Smooth muscle cell of trachea (primary cell): ENCODE measurements around the gene NOP58. TPM values are rescaled to one million over a fixed set of nuclear protein-coding genes. Genes with fewer than 3 reads are reported as not detected.

ENCODE experiments used
- total RNA-seq: library from RNA; depleted of rRNA; stranded (reverse); fragments of >200 nt; gene quantifications from 2 replicates; pipeline ENCODE4 v1.2.1, GENCODE V29; 2014

The NOP58 gene
- total RNA-seq = 40.0 and 60.2 TPM in 2 replicates

GRCh38 chr2:202265467-202266277, at the start of gene NOP58:
NOP58 (plus strand) TSS chr2:202265763; CDS start chr2:202265942, 179 bp downstream.

GRCh38 chr2:202238234-202239197, 27.0 kb upstream of the NOP58 start, which contains the start of gene SUMO1:
SUMO1 (minus strand) TSS chr2:202238597; CDS start chr2:202238451, 146 bp downstream.

Other genes with a start within 250 kb of the NOP58 start
- gene FZD7, start 231.9 kb upstream of the NOP58 start, total RNA-seq = 17.0 and 82.4 TPM in 2 replicates
- gene KIAA2012, start 192.5 kb upstream of the NOP58 start, total RNA-seq = 0.17 TPM in 1 of 2 replicates, not detected in the other
- 103 and 168 TPM in 2 replicates for gene SUMO1, start 27.2 kb upstream of the NOP58 start, total RNA-seq
- gene BMPR2, start 110.6 kb downstream of the NOP58 start, total RNA-seq = 18.5 and 24.1 TPM in 2 replicates